ENCODE data around the gene FNDC3B.

DNA sequence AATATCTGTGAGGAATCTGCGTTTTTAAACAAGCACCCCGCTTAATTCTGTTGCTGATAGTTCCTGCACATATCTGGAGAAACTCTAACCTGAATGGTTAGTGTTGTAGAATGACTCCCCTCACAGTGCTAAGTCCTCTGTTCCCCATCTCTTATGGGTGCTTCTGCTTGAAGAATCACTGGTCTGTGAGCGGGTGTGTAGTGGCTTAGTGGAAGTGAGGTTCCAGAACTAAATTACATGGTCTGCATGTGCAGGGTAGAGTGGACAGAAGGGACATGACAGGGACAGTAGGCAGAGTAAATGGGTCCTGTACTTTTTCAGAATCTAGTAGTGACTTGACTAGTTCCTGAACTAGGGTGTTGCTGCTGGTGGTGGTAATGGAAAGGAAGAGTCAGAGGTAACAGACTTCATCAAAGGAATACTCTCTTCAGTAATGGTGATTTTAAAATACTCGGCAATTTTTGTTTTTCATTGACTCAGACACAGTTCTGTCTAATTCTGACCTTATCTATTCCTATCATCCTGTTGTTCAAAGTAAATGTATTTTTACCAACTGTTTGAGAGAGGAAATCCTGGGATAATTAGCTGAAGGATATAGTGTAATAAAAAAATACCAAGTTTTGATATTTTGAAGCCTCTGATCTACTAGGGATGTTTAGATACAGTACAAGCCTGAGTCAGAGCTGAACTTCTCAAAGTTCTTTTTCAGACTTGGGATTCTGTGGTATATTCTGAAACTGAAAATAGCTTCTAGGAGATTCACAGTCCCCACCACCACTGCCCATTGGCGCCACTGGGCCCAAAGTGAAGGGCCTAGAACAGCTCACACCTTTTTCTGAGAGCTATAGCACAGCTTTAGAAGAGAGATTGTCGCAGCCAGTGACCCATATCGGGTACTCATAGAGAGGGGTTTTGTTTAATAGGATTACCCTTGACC lies 55.5 kb downstream of the FNDC3B start:
- TF ChIP-seq, protein P1, sequence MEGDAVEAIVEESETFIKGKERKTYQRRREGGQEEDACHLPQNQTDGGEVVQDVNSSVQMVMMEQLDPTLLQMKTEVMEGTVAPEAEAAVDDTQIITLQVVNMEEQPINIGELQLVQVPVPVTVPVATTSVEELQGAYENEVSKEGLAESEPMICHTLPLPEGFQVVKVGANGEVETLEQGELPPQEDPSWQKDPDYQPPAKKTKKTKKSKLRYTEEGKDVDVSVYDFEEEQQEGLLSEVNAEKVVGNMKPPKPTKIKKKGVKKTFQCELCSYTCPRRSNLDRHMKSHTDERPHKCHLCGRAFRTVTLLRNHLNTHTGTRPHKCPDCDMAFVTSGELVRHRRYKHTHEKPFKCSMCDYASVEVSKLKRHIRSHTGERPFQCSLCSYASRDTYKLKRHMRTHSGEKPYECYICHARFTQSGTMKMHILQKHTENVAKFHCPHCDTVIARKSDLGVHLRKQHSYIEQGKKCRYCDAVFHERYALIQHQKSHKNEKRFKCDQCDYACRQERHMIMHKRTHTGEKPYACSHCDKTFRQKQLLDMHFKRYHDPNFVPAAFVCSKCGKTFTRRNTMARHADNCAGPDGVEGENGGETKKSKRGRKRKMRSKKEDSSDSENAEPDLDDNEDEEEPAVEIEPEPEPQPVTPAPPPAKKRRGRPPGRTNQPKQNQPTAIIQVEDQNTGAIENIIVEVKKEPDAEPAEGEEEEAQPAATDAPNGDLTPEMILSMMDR (IDR thresholded peaks at IDR 0.05), result no peak
- no peak for TF ChIP-seq POLR2A (IDR thresholded peaks at IDR 0.05)
